Stimulated activated CD8-positive, alpha-beta memory T cell treated with anti-CD3 and anti-CD28 coated beads, Interleukin-2, amount 100 ng/mL, for 1 hour (primary cell): ENCODE data around the gene TEF.
"Not testable (repeated sequence)": the region's sequence is repeated elsewhere in the genome, so short reads cannot be mapped to it uniquely, and the experiment has no call there.

Source experiments
- DNase-seq, 2 donors: peaks; one replicate each; pipeline ENCODE4 v3.0.0-alpha.2; 2020; ENCODE audit warnings: low read depth in 2 of 2

The TEF gene

GRCh38 chr22:41382610-41383009 is 868 bp downstream of the TEF start:
- no peak for DNase-seq

DNA sequence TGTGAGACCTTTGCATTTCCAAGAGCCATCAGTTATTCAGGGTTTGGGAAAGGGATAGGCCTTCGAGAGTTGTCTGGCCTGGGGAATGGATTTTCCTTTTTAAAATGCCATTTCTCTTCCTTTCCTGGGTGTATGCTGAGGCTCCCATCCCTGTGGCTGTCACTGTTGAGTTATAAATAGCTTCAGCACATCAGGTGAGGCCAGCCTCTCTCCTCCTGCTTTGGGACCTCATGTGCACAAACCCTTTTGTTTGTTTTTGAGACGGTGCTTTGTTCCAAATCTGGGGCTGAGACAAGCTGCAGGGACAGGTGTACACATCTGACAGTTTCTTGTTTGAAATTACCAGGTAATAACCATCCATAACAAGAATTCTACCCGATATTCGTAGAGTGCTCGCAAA is 1.3 kb downstream of the TEF start:
- no peak for DNase-seq

DNA sequence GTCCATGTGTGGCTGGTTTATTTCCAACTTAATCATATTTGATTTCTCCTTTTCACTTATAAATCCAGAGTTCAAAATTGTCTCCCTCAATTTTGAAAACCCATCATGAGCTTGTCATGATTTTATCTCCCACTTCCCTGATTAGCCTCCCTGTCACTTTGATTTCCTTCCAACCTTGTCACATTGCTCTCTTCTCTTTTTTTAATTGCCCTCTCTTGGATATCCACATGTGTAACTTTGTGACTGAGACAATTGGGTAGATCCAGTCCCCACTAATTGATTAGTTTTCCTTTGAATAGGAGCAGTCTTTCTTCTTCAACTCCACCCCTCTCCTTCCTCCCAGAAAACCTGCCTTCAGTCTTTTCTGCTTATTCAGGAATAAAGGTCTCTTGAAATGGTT is 2.4 kb downstream of the TEF start:
- DNase-seq = no peak

GRCh38 chr22:41387341-41387740 is 5.6 kb downstream of the TEF start:
- DNase-seq = no peak

DNA sequence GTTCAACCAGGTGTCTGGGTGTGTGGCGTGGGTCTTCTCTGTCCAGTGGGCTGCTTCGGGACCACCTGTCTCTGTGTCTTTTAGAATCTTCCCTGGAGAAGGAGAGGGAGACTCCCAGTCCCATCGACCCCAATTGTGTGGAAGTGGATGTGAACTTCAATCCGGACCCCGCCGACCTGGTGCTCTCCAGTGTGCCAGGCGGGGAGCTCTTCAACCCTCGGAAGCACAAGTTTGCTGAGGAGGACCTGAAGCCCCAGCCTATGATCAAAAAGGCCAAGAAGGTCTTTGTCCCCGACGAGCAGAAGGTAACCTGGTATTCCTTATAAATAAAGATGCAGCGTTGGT is 12.2 kb downstream of the TEF start:
- no peak for DNase-seq

- no peak for DNase-seq
These were observed 13.9 kb downstream of the TEF start for GRCh38 chr22:41395531-41396240.

DNA sequence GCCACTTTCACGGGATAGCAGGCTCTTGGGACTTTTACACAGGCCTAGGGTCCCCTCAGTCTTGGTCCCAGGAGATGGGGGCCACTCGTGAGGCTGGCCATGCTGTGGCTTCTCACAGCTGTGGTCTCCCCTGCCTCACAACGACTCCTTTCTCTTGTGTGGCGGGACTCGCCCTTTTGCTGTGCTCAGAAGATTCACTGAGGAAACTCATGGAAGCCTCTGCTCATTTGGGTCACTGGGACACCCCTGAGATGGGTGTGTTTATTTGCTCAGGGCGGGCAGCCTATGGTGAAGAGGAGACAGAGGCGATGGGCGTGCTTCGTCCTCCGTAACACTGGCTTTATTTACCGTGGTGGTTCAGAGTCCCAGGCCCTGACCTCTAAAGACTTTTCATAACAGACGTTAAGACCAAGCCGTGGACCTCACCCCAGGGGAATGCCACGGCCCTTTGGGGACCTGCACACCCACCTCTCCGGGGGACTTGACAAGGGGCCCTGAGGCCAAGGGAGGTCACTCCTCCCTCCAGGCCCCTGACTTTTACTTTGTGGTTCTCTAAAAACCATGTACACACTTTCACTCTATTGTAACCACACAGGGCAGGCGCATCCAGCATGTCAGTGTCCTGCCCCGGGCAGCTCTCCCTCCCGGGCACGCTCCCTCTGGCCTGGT is 15.5 kb downstream of the TEF start:
- no peak for DNase-seq

- no peak for DNase-seq
These were observed 17.2 kb downstream of the TEF start for GRCh38 chr22:41398921-41399320.

- no peak for DNase-seq
These were observed 20.3 kb downstream of the TEF start for GRCh38 chr22:41401781-41402648.

DNA sequence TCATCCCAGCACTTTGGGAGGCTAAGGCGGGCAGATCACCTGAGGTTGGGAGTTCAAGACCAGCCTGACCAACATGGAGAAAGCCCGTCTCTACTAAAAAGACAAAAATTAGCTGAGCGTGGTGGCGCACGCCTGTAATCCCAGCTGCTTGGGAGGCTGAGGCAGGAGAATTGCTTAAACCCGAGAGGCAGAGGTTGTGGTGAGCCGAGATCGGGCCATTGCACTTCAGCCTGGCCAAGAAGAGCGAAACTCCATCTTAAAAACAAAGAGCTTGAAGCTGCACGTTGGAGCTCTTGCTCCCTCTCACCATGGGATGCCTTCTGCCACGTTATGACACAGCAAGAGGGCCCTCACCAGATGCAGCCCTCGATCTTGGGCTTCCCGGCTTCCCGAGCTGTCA is 21.1 kb downstream of the TEF start:
- not testable (repeated sequence) for DNase-seq

DNA sequence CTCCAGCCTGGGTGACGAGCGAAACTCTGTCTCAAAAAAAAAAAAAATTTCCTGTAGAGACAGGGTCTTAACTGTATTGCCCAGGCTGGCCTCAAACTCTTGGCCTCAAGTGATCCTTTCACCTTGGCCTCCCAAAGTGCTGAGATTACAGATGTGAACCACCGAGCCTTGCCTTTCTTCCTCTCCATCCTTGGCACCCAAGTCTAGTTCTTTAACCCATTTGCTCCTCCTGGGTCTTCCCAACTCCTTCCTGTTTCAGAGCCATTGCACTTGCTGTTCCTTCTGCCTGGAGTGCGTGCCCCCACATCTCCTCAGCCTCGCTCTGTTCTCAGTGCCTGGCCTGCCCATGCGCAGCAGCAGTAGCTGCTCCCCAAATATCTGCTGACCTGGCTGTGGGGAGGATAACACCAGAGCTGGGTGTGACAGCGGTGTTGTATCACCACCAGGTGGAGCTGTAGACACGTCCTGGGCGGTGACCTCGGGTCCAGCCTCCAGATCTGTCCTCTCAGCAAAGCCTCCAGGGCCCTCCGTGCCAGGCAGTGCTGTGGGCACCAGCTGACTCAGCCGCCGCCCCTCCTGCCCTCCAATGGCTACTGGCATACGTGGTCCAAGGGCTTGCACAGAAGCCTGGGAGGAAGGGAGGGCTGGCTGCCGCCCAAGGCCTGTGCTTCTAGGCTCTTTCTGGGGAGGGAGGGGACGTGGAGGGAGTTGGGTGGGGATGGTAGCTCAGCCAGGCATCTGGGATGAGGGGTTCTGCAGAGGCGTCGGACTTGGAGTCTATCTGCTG is 22.0 kb downstream of the TEF start:
- DNase-seq = peak; percentile 60 to 71

DNA sequence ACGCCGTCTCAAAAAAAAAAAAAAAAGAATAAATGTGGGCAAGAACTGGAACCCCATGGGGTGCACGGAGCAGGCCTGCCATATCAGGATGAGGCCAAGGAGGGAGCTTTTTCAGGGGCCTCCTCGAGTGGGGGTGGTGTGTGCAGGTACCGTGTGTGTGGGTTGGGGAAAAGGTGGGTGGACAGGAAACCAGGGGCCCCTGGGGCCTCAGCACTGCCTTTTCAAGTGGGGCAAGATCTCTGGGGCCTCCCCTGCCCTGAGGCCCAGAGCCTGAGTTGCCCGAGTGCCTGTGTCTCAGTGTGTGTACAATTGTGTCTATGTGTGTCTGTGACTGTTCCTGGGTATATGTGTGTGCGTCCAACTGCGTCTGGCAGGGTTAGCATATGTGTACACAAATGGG is 23.8 kb downstream of the TEF start:
- DNase-seq = no peak

DNA sequence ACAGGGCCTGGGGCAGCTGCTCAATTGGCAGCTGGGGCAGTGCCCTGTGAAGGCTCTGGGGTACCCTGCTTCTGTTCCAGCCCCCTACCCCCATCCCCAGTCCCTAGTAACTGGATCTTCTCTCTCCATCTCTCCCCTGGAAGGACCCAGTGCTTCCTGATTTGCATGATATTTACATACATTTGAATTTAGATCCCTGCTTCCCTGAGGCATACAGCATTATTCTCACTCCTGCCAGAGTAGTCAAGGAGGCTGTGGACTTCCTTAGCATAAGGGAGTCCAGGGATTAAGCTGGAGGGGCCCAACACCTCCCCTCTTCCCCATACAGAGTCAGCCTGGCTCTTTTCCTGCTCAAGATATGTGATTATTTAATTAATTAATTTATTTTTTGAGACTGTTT is 24.7 kb downstream of the TEF start:
- no peak for DNase-seq

DNA sequence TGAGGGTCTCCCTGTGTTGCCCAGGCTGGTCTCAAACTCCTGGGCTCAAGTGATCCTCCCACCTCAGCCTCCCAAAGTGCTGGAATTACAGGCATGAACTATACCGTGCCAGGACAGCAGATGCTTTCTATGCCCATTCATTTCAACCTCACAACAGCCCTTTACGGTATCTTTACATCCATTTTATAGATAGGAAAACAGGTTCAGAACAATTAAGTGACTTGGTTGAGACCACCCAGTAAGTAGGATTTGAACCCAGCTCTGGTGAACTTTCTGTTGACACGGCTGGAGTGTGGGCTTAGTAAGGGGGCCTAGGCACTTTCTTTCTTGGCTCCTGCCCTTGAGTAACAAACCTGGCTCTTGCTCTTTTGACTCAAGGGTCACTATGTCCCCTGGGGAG is 25.7 kb downstream of the TEF start:
- no peak for DNase-seq

DNA sequence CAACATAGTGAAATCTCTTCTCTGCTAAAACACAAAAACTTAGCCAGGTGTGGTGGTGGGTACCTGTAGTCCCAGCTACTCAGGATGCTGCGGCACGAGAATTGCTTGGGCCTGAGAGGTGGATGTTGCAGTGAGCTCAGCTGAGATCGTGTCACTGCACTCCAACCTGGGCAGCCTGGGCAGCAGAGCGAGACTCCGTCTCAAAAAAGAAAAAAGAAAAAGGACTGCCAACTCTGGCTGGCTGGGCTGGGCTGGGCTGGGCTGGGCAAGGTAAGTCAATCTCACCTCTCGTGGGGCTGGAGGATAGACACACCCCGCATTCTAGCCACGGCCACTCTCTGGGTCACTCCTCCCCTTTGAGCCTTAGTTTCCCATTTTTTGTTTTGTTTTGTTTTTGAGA is 26.9 kb downstream of the TEF start:
- DNase-seq = no peak

GRCh38 chr22:41410311-41410751 is 28.6 kb downstream of the TEF start:
- DNase-seq = no peak

DNA sequence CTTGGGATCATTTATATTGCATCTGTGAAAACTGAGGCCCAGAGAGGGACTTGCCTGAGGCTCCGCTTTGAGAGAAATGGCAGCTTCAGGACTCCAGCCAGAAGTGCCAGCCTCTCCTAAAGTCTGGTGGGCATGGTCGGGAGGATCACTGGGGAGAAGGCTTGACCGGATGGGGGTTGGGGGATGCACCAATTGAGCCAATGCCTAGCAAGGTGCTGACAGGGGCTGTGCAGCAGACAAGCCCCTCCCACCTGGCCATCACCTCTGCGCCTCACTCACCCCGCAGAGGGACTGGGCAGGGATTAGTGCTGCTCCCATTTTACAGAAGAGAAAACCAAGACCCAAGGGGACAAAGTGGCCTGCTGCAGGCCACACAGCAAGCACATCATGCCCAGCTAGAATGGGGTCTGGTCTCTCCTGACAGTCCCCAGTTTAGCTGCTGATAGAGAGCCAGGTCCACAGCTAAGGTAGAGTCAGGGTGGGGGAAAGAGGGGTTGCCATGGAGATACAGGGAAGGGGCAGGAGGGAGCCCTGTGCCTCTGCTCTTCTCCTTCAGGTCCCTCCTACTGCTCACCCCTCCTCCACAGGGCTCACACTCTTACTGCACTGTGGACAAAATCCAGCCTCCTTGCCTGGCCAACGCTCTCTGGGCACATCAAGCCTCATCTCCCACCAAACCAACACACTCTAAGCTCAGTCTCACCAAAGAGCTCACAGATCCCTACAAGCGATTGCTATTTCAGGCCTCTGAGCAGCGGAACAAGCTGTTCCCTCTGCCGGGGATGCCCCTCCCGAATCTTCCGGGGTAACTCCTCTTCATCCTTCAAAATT is 29.5 kb downstream of the TEF start:
- no peak for DNase-seq

DNA sequence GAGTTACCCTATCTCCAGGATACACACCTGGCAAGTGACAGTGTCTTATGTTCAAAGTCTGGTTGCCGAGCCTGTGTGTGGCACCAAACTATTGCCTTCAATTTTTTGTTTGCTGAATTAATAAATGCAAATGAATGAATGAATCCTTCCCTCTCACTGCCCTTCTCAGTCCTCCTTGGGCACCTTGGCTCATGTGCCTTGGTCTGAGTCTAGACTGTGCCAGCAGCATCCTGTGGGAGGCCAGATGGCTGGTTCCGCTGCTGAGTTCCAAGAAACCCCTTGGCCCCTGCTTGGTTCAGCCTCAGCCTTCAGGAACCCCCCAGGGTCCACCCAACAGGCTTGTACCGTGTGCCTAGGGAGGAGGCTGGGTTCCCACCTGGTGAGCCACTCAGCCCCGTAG is 33.8 kb downstream of the TEF start:
- DNase-seq = no peak

- no peak for DNase-seq
These were observed 36.1 kb downstream of the TEF start for GRCh38 chr22:41417622-41418390.

- no peak for DNase-seq
These were observed 37.0 kb downstream of the TEF start for GRCh38 chr22:41418717-41419116.
